ENCODE results near the gene PLCL1. TPM values are rescaled to one million over a fixed set of nuclear protein-coding genes. Genes with fewer than 3 reads are reported as not detected.

PLCL1 gene
- total RNA-seq, 6 donors from 2014 or later, result 5.3 to 17.0 (median 8.1) TPM

DNA sequence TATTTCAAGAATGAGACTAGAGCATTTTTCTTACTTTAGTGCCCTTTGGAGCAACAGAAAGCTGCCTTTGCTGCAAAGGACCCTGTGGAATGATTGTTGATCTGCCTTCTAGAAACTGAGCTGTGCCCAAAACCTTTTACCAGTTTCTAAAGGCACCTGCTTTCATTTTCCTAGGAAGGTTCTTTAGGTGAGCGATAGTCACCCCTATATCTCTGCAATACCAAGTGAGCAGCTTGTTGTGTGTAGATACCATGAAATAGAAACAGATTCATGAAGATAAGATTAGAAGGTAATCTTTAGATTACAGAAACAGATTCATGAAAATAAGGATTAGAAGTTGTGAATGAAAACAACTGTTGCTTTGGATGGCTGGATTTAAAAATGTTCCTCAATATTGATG is 202.3 kb downstream of the PLCL1 start:
- Histone ChIP-seq H3K36me3 (no peaks in the 10 kb centered on the region), H3K27ac (no peak overlapping the region), H3K9me3 (peaks cover 0 to 4% (median 2%) of the 10 kb centered on the region in 4 donors), H3K4me1 (no peaks in the 10 kb centered on the region), H3K4me3 (no peak overlapping the region), H3K27me3 (no peaks in the 10 kb centered on the region)
- DNase-seq (no peak), ATAC-seq (ENCODE audit: low FRiP score in 2 of 2) (no peak)
- WGBS, 2 donors, result 81 to 100% methylated on average over 1 of the region's 1 CpG
- no peak for TF ChIP-seq POLR2AphosphoS5 (IDR thresholded peaks at IDR 0.05)
- TF ChIP-seq EP300 (IDR thresholded peaks at IDR 0.05), result no peak
- TF ChIP-seq POLR2A (IDR thresholded peaks at IDR 0.05), result no peak
- TF ChIP-seq CTCF (IDR thresholded peaks at IDR 0.05), result no peak

DNA sequence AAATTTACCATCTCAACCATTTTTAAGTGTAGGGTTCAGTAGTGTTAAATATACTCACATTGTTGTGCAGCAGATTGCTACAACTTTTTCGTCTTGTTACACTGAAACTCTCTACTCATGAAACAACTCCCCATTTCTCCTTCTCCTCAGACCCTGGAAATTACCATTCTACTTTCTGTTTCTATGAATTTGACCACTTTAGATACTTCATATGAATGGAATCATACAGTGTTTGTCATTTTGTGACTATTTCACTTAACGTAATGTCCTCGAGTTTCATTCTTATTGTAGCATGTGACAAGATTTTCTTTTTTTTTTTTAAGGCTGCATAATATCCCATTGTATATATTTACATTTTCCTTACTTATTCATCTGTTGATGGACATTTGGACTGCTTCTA is 203.8 kb downstream of the PLCL1 start:
- peaks cover 0 to 11% (median 5%) of the 10 kb centered on the region in 4 donors for H3K9me3 ChIP-seq
- DNase-seq (no peak), ATAC-seq (ENCODE audit: low FRiP score in 2 of 2) (no peak)
- no peak overlapping the region for H3K27ac ChIP-seq
- H3K36me3 ChIP-seq, result no peaks in the 10 kb centered on the region
- no peaks in the 10 kb centered on the region for H3K4me1 ChIP-seq
- H3K4me3 ChIP-seq, result no peak overlapping the region
- H3K27me3 ChIP-seq, result no peaks in the 10 kb centered on the region
- WGBS, 2 donors, result 90 to 96% methylated on average over 3 of the region's 3 CpGs
- TF ChIP-seq CTCF (IDR thresholded peaks at IDR 0.05), result no peak
- no peak for TF ChIP-seq EP300 (IDR thresholded peaks at IDR 0.05)

DNA sequence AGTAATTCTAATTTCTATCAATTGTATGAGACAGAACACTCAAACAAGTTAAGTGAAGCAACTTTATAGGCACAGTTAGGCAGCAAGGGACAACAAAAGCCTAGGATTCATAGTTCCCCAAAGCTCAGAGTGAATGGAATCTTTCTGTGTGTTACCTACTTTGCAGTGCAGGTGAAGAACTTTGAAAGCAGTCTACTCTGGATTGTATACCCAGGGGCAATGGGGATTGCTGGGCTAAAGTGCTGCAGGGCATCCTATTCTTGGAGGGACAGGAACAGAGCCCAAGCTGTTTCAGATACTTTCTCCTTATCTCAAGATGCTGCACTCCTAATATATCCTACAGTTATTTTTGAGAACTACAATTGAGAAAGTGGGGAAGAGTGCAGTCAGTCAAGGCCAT is 207.6 kb downstream of the PLCL1 start:
- no peak for DNase-seq

GRCh38 chr2:198016243-198016642 is 211.8 kb downstream of the PLCL1 start:
- no peak for ATAC-seq (ENCODE audit: low FRiP score in 2 of 2)

More for the DNA sequence above, 207.6 kb downstream of the PLCL1 start:
- Histone ChIP-seq H3K4me1 (no peaks in the 10 kb centered on the region), H3K4me3 (no peak overlapping the region), H3K27me3 (no peaks in the 10 kb centered on the region), H3K36me3 (no peaks in the 10 kb centered on the region), H3K27ac (no peak overlapping the region), H3K9me3 (peaks cover 0 to 11% (median 5%) of the 10 kb centered on the region in 4 donors)
- no peak for ATAC-seq (ENCODE audit: low FRiP score in 2 of 2)
- TF ChIP-seq EP300 (IDR thresholded peaks at IDR 0.05) (no peak), POLR2AphosphoS5 (IDR thresholded peaks at IDR 0.05) (no peak), CTCF (IDR thresholded peaks at IDR 0.05) (no peak), POLR2A (IDR thresholded peaks at IDR 0.05) (no peak)

More at GRCh38 chr2:198016243-198016642, 211.8 kb downstream of the PLCL1 start:
- WGBS, 2 donors, result 62 to 71% methylated on average over 4 of the region's 4 CpGs
- Histone ChIP-seq H3K27ac (no peak overlapping the region), H3K36me3 (no peaks in the 10 kb centered on the region), H3K9me3 (peaks cover 0 to 11% (median 5%) of the 10 kb centered on the region in 4 donors), H3K4me1 (no peaks in the 10 kb centered on the region), H3K27me3 (no peaks in the 10 kb centered on the region), H3K4me3 (no peak overlapping the region)
- DNase-seq, result no peak
- TF ChIP-seq CTCF (IDR thresholded peaks at IDR 0.05) (no peak), POLR2A (IDR thresholded peaks at IDR 0.05) (no peak), POLR2AphosphoS5 (IDR thresholded peaks at IDR 0.05) (no peak), EP300 (IDR thresholded peaks at IDR 0.05) (no peak)
